ENCODE results near the gene TRMT44.
"Not testable (repeated sequence)": the region's sequence is repeated elsewhere in the genome, so short reads cannot be mapped to it uniquely, and the experiment has no call there.

Gene TRMT44

GRCh38 chr4:8407316-8407715, 33.3 kb upstream of the TRMT44 start:
- no peak for DNase-seq (ENCODE audit: low read depth, low spot score)

- no peak for DNase-seq (ENCODE audit: low read depth, low spot score)
Measured at GRCh38 chr4:8407756-8408155, 32.8 kb upstream of the TRMT44 start.

GRCh38 chr4:8409264-8410065, 31.1 kb upstream of the TRMT44 start:
- DNase-seq (ENCODE audit: low read depth, low spot score): no peak

- no peak for DNase-seq (ENCODE audit: low read depth, low spot score)
Measured at GRCh38 chr4:8410066-8410625, 30.4 kb upstream of the TRMT44 start.

- peak; percentile 63 for DNase-seq (ENCODE audit: low read depth, low spot score)
Measured at GRCh38 chr4:8410641-8411271, 29.8 kb upstream of the TRMT44 start.

GRCh38 chr4:8411351-8412180, 29.0 kb upstream of the TRMT44 start:
- DNase-seq (ENCODE audit: low read depth, low spot score): no peak

- DNase-seq (ENCODE audit: low read depth, low spot score): no peak
Measured at GRCh38 chr4:8412288-8412687, 28.3 kb upstream of the TRMT44 start.

GRCh38 chr4:8414377-8414776, 26.2 kb upstream of the TRMT44 start:
- no peak for DNase-seq (ENCODE audit: low read depth, low spot score)

- no peak for DNase-seq (ENCODE audit: low read depth, low spot score)
Measured at GRCh38 chr4:8417071-8417614, 23.4 kb upstream of the TRMT44 start.

- DNase-seq (ENCODE audit: low read depth, low spot score): no peak
Measured at GRCh38 chr4:8419222-8420041, 21.1 kb upstream of the TRMT44 start.

GRCh38 chr4:8420151-8420550, 20.4 kb upstream of the TRMT44 start:
- not testable (repeated sequence) for DNase-seq (ENCODE audit: low read depth, low spot score)

GRCh38 chr4:8422327-8422726, 18.2 kb upstream of the TRMT44 start:
- no peak for DNase-seq (ENCODE audit: low read depth, low spot score)

- DNase-seq (ENCODE audit: low read depth, low spot score): no peak
Measured at GRCh38 chr4:8422786-8423185, 17.8 kb upstream of the TRMT44 start.

- DNase-seq (ENCODE audit: low read depth, low spot score): no peak
Measured at GRCh38 chr4:8427262-8427661, 13.3 kb upstream of the TRMT44 start.

- DNase-seq (ENCODE audit: low read depth, low spot score): no peak
Measured at GRCh38 chr4:8427761-8428287, 12.8 kb upstream of the TRMT44 start.

- DNase-seq (ENCODE audit: low read depth, low spot score): no peak
Measured at GRCh38 chr4:8428288-8429097, 12.1 kb upstream of the TRMT44 start.

- DNase-seq (ENCODE audit: low read depth, low spot score): no peak
Measured at GRCh38 chr4:8431553-8431952, 9.0 kb upstream of the TRMT44 start.

- no peak for DNase-seq (ENCODE audit: low read depth, low spot score)
Measured at GRCh38 chr4:8433136-8433535, 7.4 kb upstream of the TRMT44 start.

GRCh38 chr4:8434251-8435073, 6.1 kb upstream of the TRMT44 start:
- DNase-seq (ENCODE audit: low read depth, low spot score): no peak
